Middle frontal gyrus (tissue), 1 donor: ENCODE results near the gene MARCKSL1.
"Not testable (repeated sequence)": the region's sequence is repeated elsewhere in the genome, so short reads cannot be mapped to it uniquely, and the experiment has no call there.

Experiments
- DNase-seq: peaks from one replicate; pipeline ENCODE4 v3.0.0-alpha.2; 2015; ENCODE audit warnings: low spot score; ENCODE audit errors: extremely low spot score

Gene MARCKSL1

DNA sequence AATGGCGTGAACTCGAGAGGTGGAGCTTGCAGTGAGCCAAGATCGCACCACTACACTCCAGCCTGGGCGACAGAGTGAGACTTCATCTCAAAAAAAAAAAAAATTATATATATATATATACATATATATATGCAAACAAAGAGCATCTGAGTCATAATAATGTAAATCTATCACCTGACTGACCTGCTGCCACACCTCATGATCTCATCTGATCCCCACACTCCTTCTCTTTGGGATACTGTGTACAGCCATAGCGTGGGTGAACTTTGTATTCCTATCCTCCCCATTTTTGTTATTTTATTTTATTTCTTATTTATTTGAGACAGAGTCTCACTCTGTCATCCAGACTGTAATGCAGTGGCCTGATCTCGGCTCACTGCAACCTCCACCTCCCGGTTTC is 46.8 kb downstream of the MARCKSL1 start:
- no peak for DNase-seq

DNA sequence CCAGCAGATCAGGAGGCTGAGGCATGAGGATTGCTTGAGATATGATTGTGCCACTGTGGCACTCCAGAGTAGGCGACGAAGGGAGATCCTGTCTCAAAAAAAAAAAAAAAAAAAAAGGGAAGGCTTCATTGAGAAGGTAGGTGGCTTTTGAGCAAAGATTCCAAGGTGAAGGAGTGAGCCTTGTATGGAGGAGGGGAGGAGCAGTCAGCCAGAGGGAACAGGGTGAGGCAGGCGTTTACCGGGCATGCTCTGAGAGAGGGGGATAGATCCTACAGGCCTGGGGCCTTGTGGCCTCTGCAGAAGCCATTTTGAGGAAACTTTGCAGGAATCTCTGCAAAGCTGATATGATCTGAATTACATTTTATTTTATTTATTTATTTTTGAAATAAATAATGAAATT is 49.3 kb downstream of the MARCKSL1 start:
- DNase-seq, result no peak

DNA sequence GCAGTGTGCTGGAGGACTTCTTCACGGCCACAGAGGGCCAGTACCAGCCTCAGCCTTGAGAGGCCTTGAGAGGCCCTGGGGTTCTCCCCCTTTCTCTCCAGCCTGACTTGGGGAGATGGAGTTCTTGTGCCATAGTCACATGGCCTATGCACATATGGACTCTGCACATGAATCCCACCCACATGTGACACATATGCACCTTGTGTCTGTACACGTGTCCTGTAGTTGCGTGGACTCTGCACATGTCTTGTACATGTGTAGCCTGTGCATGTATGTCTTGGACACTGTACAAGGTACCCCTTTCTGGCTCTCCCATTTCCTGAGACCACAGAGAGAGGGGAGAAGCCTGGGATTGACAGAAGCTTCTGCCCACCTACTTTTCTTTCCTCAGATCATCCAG is 50.4 kb downstream of the MARCKSL1 start:
- DNase-seq, result no peak

DNA sequence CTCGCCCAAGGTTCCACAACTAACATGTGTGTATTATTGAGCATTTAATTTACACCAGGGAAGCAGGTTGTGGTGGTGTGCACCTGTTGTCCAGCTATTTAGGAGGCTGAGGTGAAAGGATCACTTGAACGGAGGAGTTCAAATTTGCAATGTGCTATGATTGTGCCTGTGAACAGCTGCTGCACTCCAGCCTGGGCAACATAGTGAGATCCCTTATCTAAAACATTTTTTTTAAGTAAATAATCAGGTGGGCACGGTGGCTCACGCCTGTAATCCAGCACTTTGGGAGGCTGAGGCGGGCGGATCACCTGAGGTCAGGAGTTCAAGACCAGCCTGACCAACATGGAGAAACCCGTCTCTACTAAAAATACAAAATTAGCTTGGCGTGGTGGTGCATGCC is 51.3 kb downstream of the MARCKSL1 start:
- not testable (repeated sequence) for DNase-seq
